HepG2 (cell line): Measurements from ENCODE around the gene DKKL1. TPM values are rescaled to one million over a fixed set of nuclear protein-coding genes. Genes with fewer than 3 reads are reported as not detected.

Source experiments
- ATAC-seq: fragments of 200-7000 bp; cut with Tn5 transposase; 3 replicates; pipeline ENCODE4 v1.9.1; 2020; ENCODE audit warnings: mild to moderate bottlenecking, moderate library complexity
- BruUV-seq: library from RNA; stranded (reverse); fragments of 400-500 nt; replicated peaks from 2 replicates; lab custom pipeline; 2021; lab: Mats Ljungman, UMichigan
- CTCF ChIA-PET: fragments of 300-600 bp; formaldehyde crosslinking; extraction: SDS; loops from one replicate; lab custom pipeline; 2021; ENCODE audit warnings: low total read pairs, inconsistent platforms, low intra/inter-chr PET ratio; lab: Yijun Ruan, JAX
- POLR2A ChIA-PET: fragments of 350-600 bp; sonication (Branson Sonifier 250); formaldehyde crosslinking; loops from one replicate; lab custom pipeline; 2020; ENCODE audit warnings: antibody characterized with exemption, inconsistent platforms; lab: Yijun Ruan, JAX
- DNase-seq: peaks from one replicate; pipeline ENCODE4 v3.0.0-alpha.2; 2015; ENCODE audit warnings: low spot score
- FAIRE-seq: peaks from 3 replicates; lab custom pipeline; 2011; peaks lifted over from hg19 to GRCh38; lab: Jason Lieb, UNC
- H2AFZ ChIP-seq: one replicate; pipeline ENCODE4 v1.6.1; 2011; ENCODE audit warnings: low read length, inconsistent platforms
- H3K27ac ChIP-seq: fragments of 300-600 bp; 3 replicates; pipeline ENCODE4 v1.8.0; 2011; ENCODE audit warnings: mixed run types, mild to moderate bottlenecking, mixed read lengths, low read length, inconsistent platforms; ENCODE audit not compliant: insufficient read depth; ENCODE audit errors: extremely low read length
- H3K27me3 ChIP-seq, 2 experiments: fragments of 200-600 bp in 1 of 2; 2 replicates in 1 of 2; 3 replicates in 1 of 2; pipeline versions ENCODE4 v1.6.0 to v1.8.0; 2011; ENCODE audit warnings: low read length in 2 of 2, mild to moderate bottlenecking in 2 of 2, moderate library complexity in 2 of 2, inconsistent platforms in 1 of 2; ENCODE audit not compliant: insufficient read depth in 2 of 2, control insufficient read depth in 1 of 2
- H3K36me3 ChIP-seq, 2 experiments: fragments of 200-600 bp in 1 of 2; replicated peaks in 1 of 2; 2 replicates in 1 of 2; 3 replicates in 1 of 2; pipeline versions ENCODE4 v1.5.1 to v1.8.0; 2011; ENCODE audit warnings: low read length in 2 of 2, inconsistent platforms in 1 of 2; ENCODE audit not compliant: insufficient read depth in 2 of 2, control insufficient read depth in 1 of 2
- H3K4me1 ChIP-seq: 2 replicates; pipeline ENCODE4 v1.5.1; 2012; ENCODE audit warnings: low read length, inconsistent platforms; ENCODE audit not compliant: insufficient read depth
- H3K4me2 ChIP-seq: 2 replicates; pipeline ENCODE4 v1.6.0; 2011; ENCODE audit warnings: low read depth, low read length, inconsistent platforms
- H3K4me3 ChIP-seq, 3 experiments: fragments of 200-600 bp in 1 of 3; sonication (generic), shearing (Covaris generic) in 1 of 3; replicated peaks in 1 of 3; 2 replicates each; pipeline ENCODE4 v1.5.1; 2011 to 2016; ENCODE audit warnings: low read length in 3 of 3, inconsistent platforms in 2 of 3, low read depth in 2 of 3, mild to moderate bottlenecking in 2 of 3, control low read depth in 1 of 3, mixed read lengths in 1 of 3; ENCODE audit not compliant: insufficient read depth in 1 of 3
- H3K79me2 ChIP-seq: one replicate; pipeline ENCODE4 v1.6.1; 2011; ENCODE audit warnings: low read length, inconsistent platforms; ENCODE audit not compliant: insufficient read depth
- H3K9ac ChIP-seq: 2 replicates; pipeline ENCODE4 v1.6.0; 2011; ENCODE audit warnings: mild to moderate bottlenecking, low read depth, low read length, inconsistent platforms; ENCODE audit not compliant: insufficient read depth
- H3K9me3 ChIP-seq: 2 replicates; pipeline ENCODE4 v1.5.1; 2012; ENCODE audit warnings: mild to moderate bottlenecking, low read length
- H4K20me1 ChIP-seq: 2 replicates; pipeline ENCODE4 v1.6.0; 2011; ENCODE audit warnings: inconsistent platforms, mild to moderate bottlenecking, low read length, moderate library complexity; ENCODE audit not compliant: insufficient read depth
- ATF5 ChIP-seq: sonication (generic); formaldehyde crosslinking; IDR thresholded peaks from 2 replicates; pipeline ENCODE4 v1.4.0; 2020; ENCODE audit warnings: mild to moderate bottlenecking, low read depth, missing genetic modification reagents
- BCLAF1 ChIP-seq: fragments of 450-650 bp; IDR thresholded peaks from 2 replicates; pipeline ENCODE4 v1.6.1; 2017; ENCODE audit warnings: mild to moderate bottlenecking
- CHD2 ChIP-seq: IDR thresholded peaks from 2 replicates; pipeline ENCODE4 v1.6.1; 2011; ENCODE audit warnings: low read depth, low read length, improper control_type of control experiment
- PATZ1 ChIP-seq: sonication (generic); formaldehyde crosslinking; IDR thresholded peaks from 2 replicates; pipeline ENCODE4 v1.4.0; 2020; ENCODE audit warnings: missing genetic modification reagents
- SALL1 ChIP-seq: sonication (generic); formaldehyde crosslinking; IDR thresholded peaks from 2 replicates; pipeline ENCODE4 v1.8.0; 2022; ENCODE audit warnings: mild to moderate bottlenecking, missing genetic modification reagents
- TMF1 ChIP-seq: sonication (generic); formaldehyde crosslinking; IDR thresholded peaks from 2 replicates; pipeline ENCODE4 v1.8.1; 2022; ENCODE audit warnings: low read depth, missing genetic modification reagents
- TRIM22 ChIP-seq: fragments of 450-650 bp; IDR thresholded peaks from 2 replicates; pipeline ENCODE4 v1.6.1; 2017
- XBP1 ChIP-seq: sonication (generic); formaldehyde crosslinking; IDR thresholded peaks from 2 replicates; pipeline ENCODE4 v1.5.0; 2020; ENCODE audit warnings: missing genetic modification reagents
- ZNF281 ChIP-seq: sonication (generic); formaldehyde crosslinking; IDR thresholded peaks from 2 replicates; pipeline ENCODE4 v1.4.0; 2020; ENCODE audit warnings: missing genetic modification reagents, borderline replicate concordance
- ZNF350 ChIP-seq: sonication (generic); formaldehyde crosslinking; IDR thresholded peaks from 2 replicates; pipeline ENCODE4 v1.4.0; 2020; ENCODE audit warnings: mild to moderate bottlenecking, low read depth, missing genetic modification reagents, borderline replicate concordance
- ZNF362 ChIP-seq: sonication (generic); formaldehyde crosslinking; IDR thresholded peaks from 2 replicates; pipeline ENCODE4 v1.4.0; 2020; ENCODE audit warnings: missing genetic modification reagents, mild to moderate bottlenecking, borderline replicate concordance
- ZNF569 ChIP-seq: sonication (generic); formaldehyde crosslinking; IDR thresholded peaks from 2 replicates; pipeline ENCODE4 v1.5.0; 2020; ENCODE audit warnings: mild to moderate bottlenecking, missing genetic modification reagents, moderate library complexity, borderline replicate concordance
- WGBS: methylation state at CpG from one replicate; pipeline ENCODE4 v1.1.6; 2017; ENCODE audit warnings: low lambda C conversion rate; 5-methylcytosine and 5-hydroxymethylcytosine counted together
- in situ Hi-C: cut with HindIII; loops from 2 replicates; pipeline ENCODE4 v1.10.0; 2017; ENCODE audit warnings: low pct_unique_long_range_greater_than_20kb; ENCODE audit not compliant: extremely low pct_ligation_motif_present
- intact Hi-C: fragments of 100-400 bp; cut with micrococcal nuclease; formaldehyde crosslinking; loops from one replicate; pipeline ENCODE4 v1.10.0; 2022; ENCODE audit not compliant: unreplicated experiment
- polyA plus RNA-seq, 8 experiments: library from polyadenylated mRNA; depleted of rRNA in 3 of 8; stranded (reverse) in 7 of 8; unstranded in 1 of 8; fragments of >200 nt; fragmentation: Illumina TruSeq in 4 of 8; extraction: Trizol in 4 of 8; gene quantifications; 2 replicates each; pipeline versions ENCODE4 v1.2.1 to v1.2.3, GENCODE V29; 2011 to 2016; ENCODE audit warnings: low read depth in 4 of 8, missing spikeins in 1 of 8, mixed read lengths in 1 of 8; ENCODE audit not compliant: insufficient read depth in 1 of 8
- total RNA-seq, 5 experiments: library from RNA; depleted of rRNA; stranded (reverse); fragments of >200 nt; fragmentation: Illumina TruSeq; extraction: Trizol; gene quantifications; 2 replicates each; pipeline ENCODE4 v1.2.3, GENCODE V29; 2016; ENCODE audit warnings: low read depth in 1 of 5

Gene DKKL1
- total and polyA plus RNA-seq, 2 of the 13 experiments (the other 11 are each of a cell fraction or from before 2014, with no cell fraction given), result 0.30 to 0.31 TPM

GRCh38 chr19:49411681-49412326, 48.1 kb downstream of the DKKL1 start:
- POLR2A ChIA-PET, result no interaction called here
- no peak overlapping the region for H2AFZ ChIP-seq
- H3K4me1 ChIP-seq, result no peaks in the 10 kb centered on the region
- intact Hi-C loops (no loop called here), in situ Hi-C loops (no loop called here)
- H3K79me2 ChIP-seq, result no peaks in the 10 kb centered on the region
- H3K9me3 ChIP-seq, result no peaks in the 10 kb centered on the region
- WGBS, result 3% methylated on average over 3 of the region's 3 CpGs
- CTCF ChIA-PET, result no interaction called here
- FAIRE-seq (no peak), DNase-seq (no peak), ATAC-seq (no peak)
- H3K27me3 ChIP-seq, result peaks cover 11 to 56% of the 10 kb centered on the region in 2 experiments; a peak in 4 of 5 replicates
- H3K4me2 ChIP-seq, result no peak overlapping the region
- H3K36me3 ChIP-seq, result no peaks in the 10 kb centered on the region
- no peak overlapping the region for H3K4me3 ChIP-seq
- no peaks in the 10 kb centered on the region for H4K20me1 ChIP-seq
- H3K9ac ChIP-seq, result no peak overlapping the region
- BruUV-seq, result no TSS peak
- H3K27ac ChIP-seq, result no peak overlapping the region
- no peak for TF ChIP-seq SALL1
- no peak for TF ChIP-seq ZNF569 (CRISPR knock-in tag)
- no peak for TF ChIP-seq ZNF362
- TF ChIP-seq TRIM22, result no peak
- TF ChIP-seq ZNF350 (CRISPR knock-in tag), result no peak
- TF ChIP-seq XBP1 (CRISPR knock-in tag), result no peak
- no peak for TF ChIP-seq BCLAF1
- TF ChIP-seq ATF5 (CRISPR knock-in tag), result no peak
- no peak for TF ChIP-seq ZNF281 (CRISPR knock-in tag)
- no peak for TF ChIP-seq CHD2
- TF ChIP-seq PATZ1 (CRISPR knock-in tag), result no peak
- TF ChIP-seq TMF1, result no peak
